IMR-90 (cell line): Measurements from ENCODE around the gene MFAP3L. TPM values are rescaled to one million over a fixed set of nuclear protein-coding genes. Genes with fewer than 3 reads are reported as not detected.

Experiments
- ATAC-seq: fragments of 200-7000 bp; cut with Tn5 transposase; 2 replicates; pipeline ENCODE4 v1.9.1; 2020; ENCODE audit warnings: low read depth, mild to moderate bottlenecking, moderate library complexity
- BruUV-seq: library from RNA; stranded (reverse); fragments of 400-500 nt; replicated peaks from 2 replicates; lab custom pipeline; 2021; lab: Mats Ljungman, UMichigan
- CTCF ChIA-PET: fragments of 300-600 bp; formaldehyde crosslinking; extraction: SDS; loops from one replicate; lab custom pipeline; 2021; ENCODE audit warnings: antibody characterized with exemption; lab: Yijun Ruan, JAX
- POLR2A ChIA-PET: fragments of 300-600 bp; sonication (Branson Sonifier 250); formaldehyde crosslinking; loops from one replicate; lab custom pipeline; 2022; ENCODE audit warnings: antibody characterized with exemption; ENCODE audit not compliant: unreplicated experiment; lab: Charles Lee
- DNase-seq: peaks from one replicate; pipeline ENCODE4 v3.0.0; 2013
- H2AFZ ChIP-seq: replicated peaks from 2 replicates; pipeline ENCODE3; 2013; ENCODE audit warnings: low read length, mild to moderate bottlenecking; ENCODE audit not compliant: poor library complexity
- H2AK5ac ChIP-seq: 2 replicates; pipeline ENCODE4 v1.6.1; 2013; ENCODE audit warnings: low read depth, low read length, inconsistent platforms
- H2AK9ac ChIP-seq: replicated peaks from 2 replicates; pipeline ENCODE3; 2013; ENCODE audit warnings: mild to moderate bottlenecking, low read depth, low read length, moderate library complexity; ENCODE audit not compliant: poor library complexity
- H2BK120ac ChIP-seq: 2 replicates; pipeline ENCODE4 v1.6.1; 2013; ENCODE audit warnings: low read depth, low read length, inconsistent platforms
- H2BK15ac ChIP-seq: 3 replicates; pipeline ENCODE4 v1.6.1; 2013; ENCODE audit warnings: low read depth, low read length, inconsistent platforms
- H2BK20ac ChIP-seq: 2 replicates; pipeline ENCODE4 v1.6.1; 2013; ENCODE audit warnings: low read depth, mild to moderate bottlenecking, inconsistent platforms, low read length, moderate library complexity
- H2BK5ac ChIP-seq: 2 replicates; pipeline ENCODE4 v1.6.1; 2013; ENCODE audit warnings: mild to moderate bottlenecking, low read depth, low read length, inconsistent platforms; ENCODE audit not compliant: poor library complexity, severe bottlenecking
- H3K14ac ChIP-seq: replicated peaks from 2 replicates; pipeline ENCODE4 v1.6.1; 2013; ENCODE audit warnings: low read depth, low read length, inconsistent platforms
- H3K18ac ChIP-seq: 2 replicates; pipeline ENCODE4 v1.6.1; 2013; ENCODE audit warnings: low read depth, low read length, control low read depth
- H3K23ac ChIP-seq: 2 replicates; pipeline ENCODE4 v1.6.1; 2013; ENCODE audit warnings: low read depth, low read length, inconsistent platforms
- H3K27ac ChIP-seq: 2 replicates; pipeline ENCODE4 v1.5.1; 2013; ENCODE audit warnings: mild to moderate bottlenecking, control low read depth, low read length; ENCODE audit not compliant: insufficient read depth
- H3K27me3 ChIP-seq: 2 replicates; pipeline ENCODE4 v1.6.1; 2013; ENCODE audit warnings: low read length; ENCODE audit not compliant: control insufficient read depth, insufficient read depth
- H3K36me3 ChIP-seq: 2 replicates; pipeline ENCODE4 v1.6.1; 2013; ENCODE audit warnings: low read length, mixed read lengths; ENCODE audit not compliant: control insufficient read depth, insufficient read depth
- H3K4ac ChIP-seq: 2 replicates; pipeline ENCODE4 v1.6.1; 2013; ENCODE audit warnings: low read depth, low read length, inconsistent platforms
- H3K4me1 ChIP-seq: 2 replicates; pipeline ENCODE4 v1.6.1; 2013; ENCODE audit warnings: low read length, mixed read lengths; ENCODE audit not compliant: control insufficient read depth, insufficient read depth
- H3K4me2 ChIP-seq: 2 replicates; pipeline ENCODE4 v1.6.1; 2013; ENCODE audit warnings: low read depth, mild to moderate bottlenecking, control low read depth, low read length, moderate library complexity
- H3K4me3 ChIP-seq: 2 replicates; pipeline ENCODE4 v1.5.1; 2013; ENCODE audit warnings: low read depth, mild to moderate bottlenecking, control low read depth, low read length, moderate library complexity; ENCODE audit not compliant: insufficient read depth
- H3K56ac ChIP-seq: 2 replicates; pipeline ENCODE4 v1.6.1; 2013; ENCODE audit warnings: low read length, inconsistent platforms; ENCODE audit not compliant: insufficient read depth; ENCODE audit errors: extremely low read depth
- H3K79me1 ChIP-seq, 2 experiments: 2 replicates each; pipeline ENCODE4 v1.6.1; 2013; ENCODE audit warnings: low read length in 2 of 2, inconsistent platforms in 1 of 2, low read depth in 1 of 2
- H3K9ac ChIP-seq: 2 replicates; pipeline ENCODE4 v1.6.1; 2013; ENCODE audit warnings: low read depth, low read length, control low read depth
- H3K9me1 ChIP-seq: 2 replicates; pipeline ENCODE4 v1.6.1; 2013; ENCODE audit warnings: low read length, inconsistent platforms; ENCODE audit not compliant: insufficient read depth
- H3K9me3 ChIP-seq: 2 replicates; pipeline ENCODE4 v1.6.1; 2013; ENCODE audit warnings: low read length; ENCODE audit not compliant: control insufficient read depth, insufficient read depth
- H4K20me1 ChIP-seq: 2 replicates; pipeline ENCODE4 v1.6.1; 2013; ENCODE audit warnings: low read length, inconsistent platforms; ENCODE audit not compliant: insufficient read depth
- H4K5ac ChIP-seq: 2 replicates; pipeline ENCODE4 v1.6.1; 2013; ENCODE audit warnings: mild to moderate bottlenecking, low read depth, low read length, control low read depth
- H4K8ac ChIP-seq, 2 experiments: 2 replicates each; pipeline ENCODE4 v1.6.1; 2013; ENCODE audit warnings: low read depth in 2 of 2, low read length in 2 of 2, control low read depth in 1 of 2, inconsistent platforms in 1 of 2
- H4K91ac ChIP-seq: 2 replicates; pipeline ENCODE4 v1.6.1; 2013; ENCODE audit warnings: low read depth, low read length, inconsistent platforms; ENCODE audit not compliant: insufficient read depth
- CEBPB ChIP-seq: IDR thresholded peaks from 2 replicates; pipeline ENCODE4 v1.6.1; 2012; ENCODE audit warnings: low read depth, low read length, improper control_type of control experiment
- CHD1 ChIP-seq: IDR thresholded peaks from 2 replicates; pipeline ENCODE4 v1.6.1; 2012; ENCODE audit warnings: low read depth, low read length, improper control_type of control experiment
- CTCF ChIP-seq: conservative IDR thresholded peaks from 2 replicates; pipeline ENCODE4 v1.5.1; 2012; ENCODE audit warnings: mild to moderate bottlenecking, low read depth, low read length, improper control_type of control experiment
- FOS ChIP-seq: fragments of 150-350 bp; IDR thresholded peaks from 2 replicates; pipeline ENCODE4 v1.6.1; 2016; ENCODE audit warnings: low read depth, low read length
- MAFK ChIP-seq: IDR thresholded peaks from 2 replicates; pipeline ENCODE4 v1.6.1; 2012; ENCODE audit warnings: low read depth, low read length, improper control_type of control experiment
- MAZ ChIP-seq: IDR thresholded peaks from 2 replicates; pipeline ENCODE4 v1.6.1; 2012; ENCODE audit warnings: low read depth, mild to moderate bottlenecking, low read length, improper control_type of control experiment, moderate library complexity, borderline replicate concordance
- MXI1 ChIP-seq: IDR thresholded peaks from 2 replicates; pipeline ENCODE4 v1.6.1; 2012; ENCODE audit warnings: low read depth, mild to moderate bottlenecking, low read length, moderate library complexity, borderline replicate concordance
- POLR2A ChIP-seq: IDR thresholded peaks from 2 replicates; pipeline ENCODE4 v1.6.1; 2012; ENCODE audit warnings: mild to moderate bottlenecking, low read depth, low read length
- RAD21 ChIP-seq: IDR thresholded peaks from 2 replicates; pipeline ENCODE4 v1.6.1; 2012; ENCODE audit warnings: low read length, improper control_type of control experiment
- RCOR1 ChIP-seq: IDR thresholded peaks from 2 replicates; pipeline ENCODE4 v1.6.1; 2012; ENCODE audit warnings: mild to moderate bottlenecking, low read length, improper control_type of control experiment; ENCODE audit not compliant: insufficient replicate concordance
- RFX5 ChIP-seq: IDR thresholded peaks from 2 replicates; pipeline ENCODE4 v1.8.0; 2012; ENCODE audit warnings: low read depth, mild to moderate bottlenecking, low read length, moderate library complexity
- SMC3 ChIP-seq: fragments of 150-350 bp; IDR thresholded peaks from 2 replicates; pipeline ENCODE4 v1.6.1; 2016; ENCODE audit warnings: low read depth, mild to moderate bottlenecking, antibody characterized with exemption, low read length, moderate library complexity
- USF2 ChIP-seq: fragments of 150-350 bp; IDR thresholded peaks from 2 replicates; pipeline ENCODE4 v1.6.1; 2017; ENCODE audit warnings: mild to moderate bottlenecking, antibody characterized with exemption, low read length, low read depth
- WGBS, 2 experiments: methylation state at CpG; one replicate each; pipeline versions ENCODE4 v1.1.5 to v1.1.7; 2013; ENCODE audit warnings: missing lambda C conversion rate in 2 of 2; ENCODE audit not compliant: insufficient read length in 1 of 2; ENCODE audit errors: extremely low coverage in 2 of 2; 5-methylcytosine and 5-hydroxymethylcytosine counted together
- dilution Hi-C: fragments of 300-500 bp; cut with HindIII; formaldehyde crosslinking; loops from one replicate; pipeline ENCODE4 v1.14.3; 2018; ENCODE audit warnings: low sequenced_read_pairs; ENCODE audit not compliant: unreplicated experiment
- in situ Hi-C: fragments of 300-500 bp; cut with MboI; formaldehyde crosslinking; loops from 3 replicates; pipeline ENCODE4 v1.14.3; 2019; ENCODE audit warnings: low sequenced_read_pairs, inconsistent platforms, mixed read lengths
- intact Hi-C: fragments of 100-400 bp; cut with micrococcal nuclease; formaldehyde crosslinking; loops from 2 replicates; pipeline ENCODE4 v1.10.0; 2022
- polyA plus RNA-seq, 3 experiments: library from polyadenylated mRNA; depleted of rRNA; stranded (reverse); fragments of >200 nt; gene quantifications; 2 replicates each; pipeline ENCODE4 v1.2.3, GENCODE V29; 2012; ENCODE audit warnings: low replicate concordance in 1 of 3
- total RNA-seq: library from RNA; depleted of rRNA; stranded (reverse); fragments of >200 nt; gene quantifications from 2 replicates; pipeline ENCODE4 v1.2.3, GENCODE V29; 2012

MFAP3L gene
- total and polyA plus RNA-seq, 2 of the 4 experiments (the other 2 are of a cell fraction): 0.22 to 0.36 TPM

GRCh38 chr4:170049766-170050165 lies 23.6 kb upstream of the MFAP3L start:
- Histone ChIP-seq H2AK5ac (no peak overlapping the region), H2BK5ac (no peak overlapping the region), H3K27me3 (peaks cover 6% of the 10 kb centered on the region), H3K4me1 (no peaks in the 10 kb centered on the region), H4K20me1 (no peaks in the 10 kb centered on the region), H3K4me3 (no peak overlapping the region), H2BK15ac (no peak overlapping the region), H3K9me3 (no peaks in the 10 kb centered on the region), H3K14ac (no peak overlapping the region), H3K4ac (no peak overlapping the region), H4K91ac (no peak overlapping the region), H4K5ac (no peak overlapping the region), H2AK9ac (no peak overlapping the region), H2AFZ (no peak overlapping the region), H3K4me2 (no peak overlapping the region), H3K18ac (no peak overlapping the region), H3K27ac (no peak overlapping the region), H3K79me1 (no peaks in the 10 kb centered on the region), H3K36me3 (no peaks in the 10 kb centered on the region), H4K8ac (no peak overlapping the region), H3K9me1 (no peaks in the 10 kb centered on the region), H3K23ac (no peak overlapping the region), H3K9ac (no peak overlapping the region), H3K56ac (no peak overlapping the region), H2BK120ac (no peak overlapping the region), H2BK20ac (no peak overlapping the region)
- ChIA-PET POLR2A (no interaction called here), CTCF (interaction anchor here (1.2 kb wide), 1 partner anchor 240 kb away, joined by 3 read pairs; no protein-coding TSS in a partner anchor)
- dilution Hi-C loops: no loop called here
- ATAC-seq: no peak
- TF ChIP-seq CTCF (no peak), MAZ (no peak), CHD1 (no peak), RCOR1 (no peak), CEBPB (no peak), MAFK (no peak), SMC3 (no peak), RFX5 (no peak), RAD21 (no peak), POLR2A (no peak), FOS (no peak), MXI1 (no peak), USF2 (no peak)
- intact Hi-C loops: loop anchor here (10.0 kb wide), 1 partner anchor 545 kb away; no protein-coding TSS in a partner anchor
- 10% methylated on average over 2 of the region's 6 CpGs; no CpG with 5 or more reads in 1 of the 2 experiments for WGBS, 2 experiments
- BruUV-seq: no TSS peak
- in situ Hi-C loops: loop anchor here (5.0 to 25.0 kb wide), 2 partner anchors 237 to 437 kb away; partner anchors contain the start of genes CLCN3 and NEK1
- DNase-seq: no peak
